Stimulated activated CD8-positive, alpha-beta memory T cell treated with anti-CD3 and anti-CD28 coated beads, Interleukin-4, amount 100 ng/mL, for 4 hours (primary cell): Measurements from ENCODE around the gene NDUFS2.

ENCODE experiments used
- DNase-seq, 2 donors: peaks; one replicate each; pipeline ENCODE4 v3.0.0-alpha.2; 2020; ENCODE audit warnings: low read depth in 2 of 2, low spot score in 1 of 2

The NDUFS2 gene

GRCh38 chr1:161193561-161194235 is 8.5 kb upstream of the NDUFS2 start:
- DNase-seq: no peak

- DNase-seq: no peak
These were observed 7.0 kb upstream of the NDUFS2 start for GRCh38 chr1:161195171-161195570.

- DNase-seq: no peak
These were observed 6.1 kb upstream of the NDUFS2 start for GRCh38 chr1:161196111-161196510.

GRCh38 chr1:161196521-161197451 is 5.4 kb upstream of the NDUFS2 start:
- DNase-seq: no peak

GRCh38 chr1:161197560-161198193 is 4.5 kb upstream of the NDUFS2 start:
- DNase-seq: no peak

- no peak for DNase-seq
These were observed 3.8 kb upstream of the NDUFS2 start for GRCh38 chr1:161198194-161198896.

GRCh38 chr1:161198897-161199431 is 3.2 kb upstream of the NDUFS2 start, which contains the start of gene ADAMTS4:
Gene ADAMTS4, minus strand, starts transcription at chr1:161199054. Its CDS starts 427 bp downstream, at chr1:161198627.
- DNase-seq: no peak

GRCh38 chr1:161199506-161200139 is 2.5 kb upstream of the NDUFS2 start:
- DNase-seq: no peak

GRCh38 chr1:161200421-161200991 is 1.7 kb upstream of the NDUFS2 start:
- no peak for DNase-seq

GRCh38 chr1:161200992-161201835 is 953 bp upstream of the NDUFS2 start:
- no peak for DNase-seq

GRCh38 chr1:161206411-161207140 is 4.4 kb downstream of the NDUFS2 start:
- DNase-seq: no peak

GRCh38 chr1:161207173-161207572 is 5.0 kb downstream of the NDUFS2 start:
- no peak for DNase-seq

- DNase-seq: no peak
These were observed 7.7 kb downstream of the NDUFS2 start for GRCh38 chr1:161209790-161210409.

- DNase-seq: no peak
These were observed 12.2 kb downstream of the NDUFS2 start for GRCh38 chr1:161214369-161214768.

- DNase-seq: no peak
These were observed 12.9 kb downstream of the NDUFS2 start, which contains the start of gene FCER1G for GRCh38 chr1:161215076-161215475. Gene FCER1G, plus strand, starts transcription at chr1:161215295. Its CDS starts 27 bp downstream, at chr1:161215322.

- DNase-seq: no peak
These were observed 15.0 kb downstream of the NDUFS2 start for GRCh38 chr1:161216945-161217712.

GRCh38 chr1:161217831-161218230 is 15.7 kb downstream of the NDUFS2 start:
- DNase-seq: no peak
